ENCODE results near the gene PRMT9. TPM values are rescaled to one million over a fixed set of nuclear protein-coding genes. Genes with fewer than 3 reads are reported as not detected.

Gene PRMT9
- total RNA-seq, 1 experiment from 2014 or later, result 10.5 TPM

GRCh38 chr4:147597561-147597960, 86.4 kb downstream of the PRMT9 start:
- no peaks in the 10 kb centered on the region for H3K79me2 ChIP-seq (ENCODE audit: insufficient read depth, low read length)
- no peak overlapping the region; a peak in 1 of 7 replicates for H3K27ac Mint-ChIP-seq
- H3T11ph ChIP-seq (ENCODE audit: low read length), result no peak overlapping the region
- no peak overlapping the region for H2BK5ac ChIP-seq (ENCODE audit: insufficient read length, low read length)
- no peaks in the 10 kb centered on the region for H3K36me3 Mint-ChIP-seq (ENCODE audit: insufficient read depth in 1 of 3, low read depth in 3 of 3)
- H3K4me1 ChIP-seq (ENCODE audit: insufficient read depth, low read length), result peaks cover 5% of the 10 kb centered on the region
- H3K14ac ChIP-seq (ENCODE audit: insufficient read depth, low read length), result no peak overlapping the region
- peaks cover 10 to 12% of the 10 kb centered on the region in 2 experiments for H3K4me1 Mint-ChIP-seq
- H3K4me3 Mint-ChIP-seq, result no peak overlapping the region
- TF ChIP-seq CTCF (conservative IDR thresholded peaks at IDR 0.05), result no peak
- H4K8ac ChIP-seq (replicated peaks; ENCODE audit: insufficient read length, low read depth, low read length), result no peak overlapping the region
- no peak overlapping the region for H3K4me2 ChIP-seq (ENCODE audit: insufficient read depth, insufficient read length, low read length)
- no peak overlapping the region for H2AFZ ChIP-seq (ENCODE audit: low read length)
- no peaks in the 10 kb centered on the region for H4K20me1 ChIP-seq (ENCODE audit: control insufficient read depth, insufficient read depth, insufficient read length)
- H3K9me3 ChIP-seq (ENCODE audit: control insufficient read depth, low read depth, low read length), result no peaks in the 10 kb centered on the region
- H3K23ac ChIP-seq (ENCODE audit: insufficient read length, low read depth, low read length), result no peak overlapping the region
- no peak overlapping the region for H4K91ac ChIP-seq (ENCODE audit: insufficient read length, low read depth, low read length)
- no peaks in the 10 kb centered on the region for H3K79me1 ChIP-seq (ENCODE audit: insufficient read depth, low read depth, low read length, poor library complexity, severe bottlenecking)
- no peak overlapping the region for H2BK15ac ChIP-seq (ENCODE audit: low read depth, low read length)
- H3K18ac ChIP-seq (ENCODE audit: insufficient read length, low read depth, low read length), result no peak overlapping the region
- no peaks in the 10 kb centered on the region for H3K27me3 Mint-ChIP-seq (ENCODE audit: low read depth)
- no peak overlapping the region for H2BK12ac ChIP-seq (ENCODE audit: insufficient read length, low read depth, low read length)
- no peak overlapping the region for H2BK120ac ChIP-seq (ENCODE audit: low read depth, low read length, poor library complexity, severe bottlenecking)
- no peak for DNase-seq
- H3K27ac ChIP-seq (ENCODE audit: insufficient read length, low read depth, low read length), result no peak overlapping the region
- no peak overlapping the region for H2AK5ac ChIP-seq (ENCODE audit: insufficient read length, low read length)
- H3K9me3 Mint-ChIP-seq, result no peaks in the 10 kb centered on the region
- H3K56ac ChIP-seq (ENCODE audit: insufficient read length, low read depth, low read length), result no peak overlapping the region
- no peaks in the 10 kb centered on the region for H3K27me3 ChIP-seq (ENCODE audit: insufficient read depth, low read length)
- no CpG with 5 or more reads among the region's 2 CpGs for WGBS (ENCODE audit: extremely low coverage, insufficient read length, low lambda C conversion rate)
- H4K5ac ChIP-seq (ENCODE audit: insufficient read length, low read depth, low read length), result no peak overlapping the region
- H3K4ac ChIP-seq (ENCODE audit: low read depth, low read length), result no peak overlapping the region
- no peak overlapping the region for H3K9ac ChIP-seq (ENCODE audit: extremely low read depth, insufficient read length, low read length)
- H2BK20ac ChIP-seq (ENCODE audit: low read depth, low read length, poor library complexity, severe bottlenecking), result no peak overlapping the region
- no peaks in the 10 kb centered on the region for H3K23me2 ChIP-seq (ENCODE audit: insufficient read length, low read depth, low read length, poor library complexity, severe bottlenecking)

Data from H9 (cell line).